ENCODE results near the gene IFITM2. TPM values are rescaled to one million over a fixed set of nuclear protein-coding genes. Genes with fewer than 3 reads are reported as not detected.

IFITM2 gene
- total and polyA plus RNA-seq, 8 donors: 8.8 to 394 (median 37.8) TPM

DNA sequence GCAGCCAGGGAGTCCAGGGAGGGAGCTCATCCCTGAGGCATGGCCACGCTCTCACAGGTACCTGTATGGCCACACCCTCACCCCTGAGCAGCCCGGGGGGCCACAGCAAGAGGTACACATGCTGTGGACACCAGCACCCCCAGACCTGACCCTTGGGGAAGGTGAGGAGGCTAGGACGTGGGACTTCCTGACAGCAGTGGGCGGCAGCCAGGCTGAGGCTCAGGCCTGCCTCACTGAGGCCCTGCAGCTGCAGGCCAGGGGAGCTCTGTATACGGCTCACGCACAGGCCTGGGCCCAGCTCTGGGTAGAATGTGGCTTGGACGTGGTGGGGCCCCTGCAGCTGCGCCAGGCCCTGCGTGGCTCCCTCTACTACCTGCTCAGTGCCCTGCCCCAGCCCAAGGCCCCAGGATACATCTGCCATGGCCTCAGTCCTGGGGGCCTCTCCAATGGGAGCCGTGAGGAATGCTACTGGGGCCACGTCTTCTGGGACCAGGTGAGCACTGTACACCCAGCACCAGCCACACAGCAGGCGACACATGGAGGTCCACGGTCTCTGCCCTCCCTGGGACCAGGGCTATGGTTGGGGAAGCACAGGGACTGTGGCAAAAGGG, 16.9 kb upstream of the IFITM2 start:
- peaks cover 0 to 42% (median 33%) of the 10 kb centered on the region in 4 donors for H3K36me3 ChIP-seq
- H3K9me3 ChIP-seq: no peaks in the 10 kb centered on the region
- no peak overlapping the region for H3K4me3 ChIP-seq
- peaks cover 4 to 31% (median 28%) of the 10 kb centered on the region in 4 donors for H3K4me1 ChIP-seq
- DNase-seq: no peak
- H3K27me3 ChIP-seq: peaks cover 0 to 19% (median 4%) of the 10 kb centered on the region in 3 donors
- intact Hi-C loops (cut with DNase I; ENCODE audit: low total_unique reads): no loop called here
- WGBS, 5 donors: 83 to 91% (median 89%) methylated on average over 3 to 13 of the region's 13 CpGs
- no peak for TF ChIP-seq POLR2A (IDR thresholded peaks at IDR 0.05)
- no peak for TF ChIP-seq CTCF (IDR thresholded peaks at IDR 0.05)
- TF ChIP-seq POLR2AphosphoS5 (IDR thresholded peaks at IDR 0.05): no peak
- no peak for TF ChIP-seq EP300 (IDR thresholded peaks at IDR 0.05)
- no peak overlapping the region for H3K27ac ChIP-seq

DNA sequence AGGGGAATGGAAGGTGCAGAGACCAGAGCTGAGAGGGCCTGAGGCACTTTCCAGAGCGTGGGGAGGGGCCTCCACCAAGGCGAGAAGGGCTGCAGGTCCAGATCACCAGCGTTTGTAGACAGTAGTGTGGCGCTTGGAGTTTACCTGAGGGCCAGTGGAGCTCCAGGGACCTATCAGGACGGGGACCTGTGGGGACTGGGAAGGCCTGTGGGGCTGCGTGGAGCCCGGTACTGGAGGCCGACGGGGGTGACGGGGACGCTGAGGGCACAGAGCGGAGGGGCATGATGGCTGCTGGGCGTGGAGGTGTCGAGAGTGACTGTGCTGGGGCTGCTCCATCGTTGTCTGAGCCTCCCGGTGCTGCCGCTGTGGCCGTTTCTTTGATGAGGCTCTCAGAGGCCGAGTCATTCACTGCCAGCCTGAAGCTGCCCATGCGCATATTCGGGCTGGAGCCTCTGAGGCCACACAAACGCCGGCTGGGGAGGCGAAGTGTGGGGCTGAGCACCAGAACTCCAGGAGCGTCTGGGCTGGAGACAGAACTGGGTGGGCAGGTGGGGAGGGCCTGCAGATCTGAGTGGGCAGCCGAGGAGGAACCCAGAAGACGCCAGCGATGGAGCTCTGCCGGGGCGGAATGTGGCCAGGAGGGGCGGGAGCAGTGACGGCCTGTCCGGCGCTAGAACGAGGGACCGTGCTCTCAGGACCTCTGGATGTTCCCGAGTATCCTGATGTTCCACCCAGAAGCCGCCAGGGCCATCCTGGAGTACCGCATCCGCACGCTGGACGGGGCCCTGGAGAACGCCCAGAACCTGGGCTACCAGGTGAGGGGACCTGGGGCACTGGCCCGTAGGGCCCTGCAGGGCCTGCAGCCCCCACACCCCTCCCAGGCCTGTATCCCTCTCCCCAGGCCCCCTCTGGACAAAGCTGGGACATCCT, 16.1 kb upstream of the IFITM2 start:
- Histone ChIP-seq H3K27ac (no peak overlapping the region), H3K9me3 (no peaks in the 10 kb centered on the region), H3K4me3 (no peak overlapping the region), H3K36me3 (peaks cover 0 to 42% (median 33%) of the 10 kb centered on the region in 4 donors), H3K4me1 (peaks cover 4 to 31% (median 28%) of the 10 kb centered on the region in 4 donors), H3K27me3 (peaks cover 0 to 22% (median 4%) of the 10 kb centered on the region in 3 donors)
- no peak for DNase-seq
- TF ChIP-seq POLR2AphosphoS5 (IDR thresholded peaks at IDR 0.05): no peak
- no peak for TF ChIP-seq EP300 (IDR thresholded peaks at IDR 0.05)
- TF ChIP-seq CTCF (IDR thresholded peaks at IDR 0.05): no peak
- TF ChIP-seq POLR2A (IDR thresholded peaks at IDR 0.05): no peak
- WGBS, 5 donors: 87 to 93% (median 89%) methylated on average over 38 to 44 of the region's 44 CpGs
- intact Hi-C loops (cut with DNase I; ENCODE audit: low total_unique reads): no loop called here

GRCh38 chr11:292211-293121, 15.2 kb upstream of the IFITM2 start:
- Histone ChIP-seq H3K27ac (no peak overlapping the region), H3K4me3 (no peak overlapping the region), H3K27me3 (peaks cover 0 to 23% (median 4%) of the 10 kb centered on the region in 3 donors), H3K36me3 (peaks cover 0 to 42% (median 33%) of the 10 kb centered on the region in 4 donors), H3K9me3 (no peaks in the 10 kb centered on the region), H3K4me1 (peaks cover 4 to 35% (median 32%) of the 10 kb centered on the region in 4 donors)
- TF ChIP-seq CTCF (IDR thresholded peaks at IDR 0.05): no peak
- TF ChIP-seq POLR2A (IDR thresholded peaks at IDR 0.05): no peak
- no peak for TF ChIP-seq POLR2AphosphoS5 (IDR thresholded peaks at IDR 0.05)
- no peak for TF ChIP-seq EP300 (IDR thresholded peaks at IDR 0.05)
- intact Hi-C loops (cut with DNase I; ENCODE audit: low total_unique reads): no loop called here
- 90 to 100% (median 91%) methylated on average over 9 to 29 of the region's 29 CpGs for WGBS, 5 donors
- no peak for DNase-seq

All from stomach (tissue), 9 donors.